NB4 (cell line): Measurements from ENCODE around the gene PLXDC2.

Source experiments
- POLR2A ChIP-seq: IDR thresholded peaks from 2 replicates; pipeline ENCODE4 v1.6.1; 2011; ENCODE audit warnings: mild to moderate bottlenecking; ENCODE audit not compliant: insufficient read length; ENCODE audit errors: extremely low read depth
- TF ChIP-seq, protein P1 (sequence below): IDR thresholded peaks from one replicate; pipeline ENCODE4 v1.5.1; 2012; ENCODE audit warnings: low read depth, low read length

GRCh38 chr10:20257422-20257821, 441.2 kb downstream of the PLXDC2 start:
- TF ChIP-seq POLR2A, result no peak
- TF ChIP-seq, protein P1, sequence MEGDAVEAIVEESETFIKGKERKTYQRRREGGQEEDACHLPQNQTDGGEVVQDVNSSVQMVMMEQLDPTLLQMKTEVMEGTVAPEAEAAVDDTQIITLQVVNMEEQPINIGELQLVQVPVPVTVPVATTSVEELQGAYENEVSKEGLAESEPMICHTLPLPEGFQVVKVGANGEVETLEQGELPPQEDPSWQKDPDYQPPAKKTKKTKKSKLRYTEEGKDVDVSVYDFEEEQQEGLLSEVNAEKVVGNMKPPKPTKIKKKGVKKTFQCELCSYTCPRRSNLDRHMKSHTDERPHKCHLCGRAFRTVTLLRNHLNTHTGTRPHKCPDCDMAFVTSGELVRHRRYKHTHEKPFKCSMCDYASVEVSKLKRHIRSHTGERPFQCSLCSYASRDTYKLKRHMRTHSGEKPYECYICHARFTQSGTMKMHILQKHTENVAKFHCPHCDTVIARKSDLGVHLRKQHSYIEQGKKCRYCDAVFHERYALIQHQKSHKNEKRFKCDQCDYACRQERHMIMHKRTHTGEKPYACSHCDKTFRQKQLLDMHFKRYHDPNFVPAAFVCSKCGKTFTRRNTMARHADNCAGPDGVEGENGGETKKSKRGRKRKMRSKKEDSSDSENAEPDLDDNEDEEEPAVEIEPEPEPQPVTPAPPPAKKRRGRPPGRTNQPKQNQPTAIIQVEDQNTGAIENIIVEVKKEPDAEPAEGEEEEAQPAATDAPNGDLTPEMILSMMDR, result no peak
